ENCODE data around the gene RGS18. TPM values are rescaled to one million over a fixed set of nuclear protein-coding genes. Genes with fewer than 3 reads are reported as not detected.
"Not testable (repeated sequence)": the region's sequence is repeated elsewhere in the genome, so short reads cannot be mapped to it uniquely, and the experiment has no call there.

Gene RGS18, protein sequence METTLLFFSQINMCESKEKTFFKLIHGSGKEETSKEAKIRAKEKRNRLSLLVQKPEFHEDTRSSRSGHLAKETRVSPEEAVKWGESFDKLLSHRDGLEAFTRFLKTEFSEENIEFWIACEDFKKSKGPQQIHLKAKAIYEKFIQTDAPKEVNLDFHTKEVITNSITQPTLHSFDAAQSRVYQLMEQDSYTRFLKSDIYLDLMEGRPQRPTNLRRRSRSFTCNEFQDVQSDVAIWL
- not detected in 2 replicates for total RNA-seq (2012; rRNA removed)

DNA sequence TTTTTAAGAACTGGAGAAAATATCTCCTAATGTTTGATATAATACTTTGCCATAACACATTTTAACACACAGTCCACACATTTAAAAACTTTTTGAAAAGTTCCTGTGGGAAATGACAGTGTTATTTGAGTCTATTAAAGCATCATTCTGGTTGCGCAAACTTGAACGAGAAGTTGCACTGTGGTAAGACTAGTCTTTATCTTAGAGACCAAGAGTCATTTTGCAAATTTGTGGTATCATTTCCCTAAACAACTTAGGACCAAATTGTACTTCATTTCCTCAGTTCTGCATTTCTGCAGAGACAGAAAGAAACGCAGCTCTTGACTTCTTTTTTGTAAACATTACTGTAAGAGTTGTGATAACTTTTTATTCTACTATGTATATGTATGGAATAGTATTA, at the start of gene RGS18:
TSS of gene RGS18 (plus strand) at position 282 of the 400 bp plus-strand sequence. CDS start 176 bp downstream, outside the sequence.
- peaks cover 6% of the 10 kb centered on the region for H3K4me1 ChIP-seq (ENCODE audit: control insufficient read depth, insufficient read depth, low read length)
- no peak within 1 kb of the TSS for H3K4me3 ChIP-seq (ENCODE audit: low read length)

DNA sequence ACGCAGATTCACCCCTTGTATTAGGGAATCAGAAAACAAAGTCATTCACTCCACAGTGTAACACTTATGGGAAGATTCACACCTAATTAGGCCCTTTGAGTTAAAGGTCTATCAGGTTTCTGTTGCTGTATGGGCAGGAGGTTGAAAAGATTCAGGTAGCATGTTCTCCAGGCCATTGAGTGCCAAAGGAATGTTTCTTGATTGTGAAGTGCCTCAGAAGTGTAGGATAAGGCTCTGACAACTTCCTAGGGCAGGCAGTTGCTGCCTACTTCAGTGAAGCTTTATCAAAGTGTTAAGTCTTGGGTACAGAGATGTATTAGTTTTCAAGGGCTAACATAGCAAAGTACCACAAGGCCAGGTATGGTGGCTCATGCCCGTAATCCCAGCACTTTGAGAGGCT, 48.7 kb upstream of the RGS18 start:
- H3K4me1 ChIP-seq (ENCODE audit: control insufficient read depth, insufficient read depth, low read length): peaks cover 10% of the 10 kb centered on the region
- H3K4me2 ChIP-seq (ENCODE audit: low read length): no peak overlapping the region
- no peaks in the 10 kb centered on the region for H3K27me3 ChIP-seq (ENCODE audit: control insufficient read depth, insufficient read depth, low read length)
- no peaks in the 10 kb centered on the region for H3K9me3 ChIP-seq (replicated peaks; ENCODE audit: low read length)
- no peak overlapping the region for H3K9ac ChIP-seq (ENCODE audit: low read depth, low read length)
- no peak overlapping the region for H3K4me3 ChIP-seq (ENCODE audit: low read length)
- H3K36me3 ChIP-seq (ENCODE audit: insufficient read depth, low read length): no peaks in the 10 kb centered on the region

More for the DNA sequence above, at the start of gene RGS18:
- no peak within 1 kb of the TSS for H3K4me2 ChIP-seq (ENCODE audit: low read length)
- no peaks in the 10 kb centered on the region for H3K9me3 ChIP-seq (replicated peaks; ENCODE audit: low read length)
- no peaks in the 10 kb centered on the region for H3K36me3 ChIP-seq (ENCODE audit: insufficient read depth, low read length)
- H3K9ac ChIP-seq (ENCODE audit: low read depth, low read length): no peak within 1 kb of the TSS
- H3K27me3 ChIP-seq (ENCODE audit: control insufficient read depth, insufficient read depth, low read length): no peaks in the 10 kb centered on the region

DNA sequence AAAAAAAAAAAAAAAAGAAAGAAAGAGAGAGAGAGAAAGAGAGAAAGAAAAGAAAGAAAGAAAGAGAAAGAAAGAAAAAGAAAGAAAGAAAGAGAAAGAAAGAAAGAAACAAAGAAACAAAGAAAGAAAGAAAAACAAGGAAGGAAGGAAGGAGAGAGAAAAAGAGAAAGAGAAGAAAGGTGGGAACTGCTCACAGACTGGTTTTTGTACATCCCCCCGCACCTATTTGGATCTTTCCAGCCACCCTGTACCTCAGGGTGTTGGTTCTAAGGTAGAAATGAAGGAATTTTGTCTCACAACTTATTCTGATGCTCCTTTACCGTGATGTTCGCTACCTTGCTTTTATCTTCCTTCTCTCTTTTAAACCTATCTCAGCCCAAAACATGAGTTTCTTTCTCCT, 43.3 kb upstream of the RGS18 start:
- H3K4me1 ChIP-seq (ENCODE audit: control insufficient read depth, insufficient read depth, low read length): no peaks in the 10 kb centered on the region
- H3K27me3 ChIP-seq (ENCODE audit: control insufficient read depth, insufficient read depth, low read length): no peaks in the 10 kb centered on the region
- H3K4me3 ChIP-seq (ENCODE audit: low read length): no peak overlapping the region
- no peak overlapping the region for H3K9ac ChIP-seq (ENCODE audit: low read depth, low read length)
- no peak overlapping the region for H3K4me2 ChIP-seq (ENCODE audit: low read length)
- no peaks in the 10 kb centered on the region for H3K9me3 ChIP-seq (replicated peaks; ENCODE audit: low read length)
- H3K36me3 ChIP-seq (ENCODE audit: insufficient read depth, low read length): no peaks in the 10 kb centered on the region

DNA sequence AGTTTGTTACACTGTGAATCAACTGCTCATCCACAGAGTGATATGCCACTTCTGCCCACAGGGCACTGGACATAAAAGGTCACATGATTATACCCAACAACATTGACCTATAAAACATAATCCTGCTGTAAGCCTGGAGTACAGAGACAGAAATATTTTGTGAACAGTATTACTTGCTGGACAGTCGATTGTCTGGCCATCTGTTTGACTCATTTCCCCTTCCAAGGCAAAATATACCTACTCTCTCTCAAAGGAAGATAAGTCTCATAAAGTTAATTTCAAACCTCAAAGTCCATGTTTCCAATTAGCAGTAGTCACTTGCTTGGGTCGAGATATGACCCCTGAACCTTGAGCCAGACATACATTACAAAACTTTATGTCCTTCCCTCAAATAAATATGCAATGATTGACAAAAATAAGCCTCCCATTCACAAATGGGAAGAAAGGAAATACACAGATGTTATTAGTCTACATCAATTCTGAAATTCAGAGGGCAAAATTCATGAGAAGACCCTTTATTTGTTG, 39.3 kb upstream of the RGS18 start:
- H3K4me3 ChIP-seq (ENCODE audit: low read length): no peak overlapping the region

DNA sequence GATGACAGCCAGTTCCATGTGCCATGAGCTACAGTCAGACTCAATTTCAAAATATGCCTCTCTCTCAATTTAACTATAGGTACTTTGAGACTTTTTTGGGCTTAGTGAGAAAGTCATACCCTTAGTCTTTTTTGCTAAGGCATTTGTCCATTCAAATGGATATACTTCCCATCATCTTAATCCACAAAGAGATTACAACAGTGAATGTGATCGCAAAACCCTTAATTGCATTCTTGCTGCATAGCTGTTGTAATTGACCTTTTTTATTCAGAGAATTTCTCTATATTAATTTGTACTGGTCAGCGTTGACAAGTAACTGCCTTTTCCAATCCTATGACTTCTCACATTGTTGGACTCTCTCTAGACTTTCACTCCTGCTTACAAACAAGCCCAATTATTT, 38.6 kb upstream of the RGS18 start:
- no peak overlapping the region for H3K4me2 ChIP-seq (ENCODE audit: low read length)
- no peaks in the 10 kb centered on the region for H3K9me3 ChIP-seq (replicated peaks; ENCODE audit: low read length)
- H3K27me3 ChIP-seq (ENCODE audit: control insufficient read depth, insufficient read depth, low read length): no peaks in the 10 kb centered on the region
- H3K9ac ChIP-seq (ENCODE audit: low read depth, low read length): no peak overlapping the region
- H3K36me3 ChIP-seq (ENCODE audit: insufficient read depth, low read length): no peaks in the 10 kb centered on the region
- H3K4me3 ChIP-seq (ENCODE audit: low read length): no peak overlapping the region
- H3K4me1 ChIP-seq (ENCODE audit: control insufficient read depth, insufficient read depth, low read length): no peaks in the 10 kb centered on the region

More for the DNA sequence above, 39.3 kb upstream of the RGS18 start:
- H3K4me1 ChIP-seq (ENCODE audit: control insufficient read depth, insufficient read depth, low read length): no peaks in the 10 kb centered on the region
- H3K36me3 ChIP-seq (ENCODE audit: insufficient read depth, low read length): no peaks in the 10 kb centered on the region
- H3K9ac ChIP-seq (ENCODE audit: low read depth, low read length): no peak overlapping the region
- H3K9me3 ChIP-seq (replicated peaks; ENCODE audit: low read length): no peaks in the 10 kb centered on the region
- no peaks in the 10 kb centered on the region for H3K27me3 ChIP-seq (ENCODE audit: control insufficient read depth, insufficient read depth, low read length)
- no peak overlapping the region for H3K4me2 ChIP-seq (ENCODE audit: low read length)

DNA sequence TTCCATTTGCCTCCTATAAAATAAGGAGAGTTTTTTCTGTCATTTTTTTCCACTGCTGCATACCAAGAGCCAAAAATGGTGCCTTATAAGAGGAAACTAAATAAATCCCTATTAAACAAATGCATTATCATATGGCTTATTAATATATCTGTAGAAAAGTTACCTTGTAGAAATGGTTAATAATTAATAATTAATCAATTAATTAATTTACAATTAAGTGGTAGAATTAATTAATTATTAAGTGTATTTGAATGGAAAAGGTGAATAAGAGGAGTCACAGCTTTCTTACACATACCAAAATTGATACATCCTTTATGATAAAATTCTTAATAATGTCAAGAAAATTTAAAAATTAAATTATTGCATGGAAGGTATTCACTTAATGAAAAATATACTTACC, 35.6 kb upstream of the RGS18 start:
- Histone ChIP-seq H3K36me3 (ENCODE audit: insufficient read depth, low read length) (no peaks in the 10 kb centered on the region), H3K4me2 (ENCODE audit: low read length) (no peak overlapping the region), H3K4me3 (ENCODE audit: low read length) (no peak overlapping the region), H3K9ac (ENCODE audit: low read depth, low read length) (no peak overlapping the region), H3K27me3 (ENCODE audit: control insufficient read depth, insufficient read depth, low read length) (no peaks in the 10 kb centered on the region), H3K9me3 (replicated peaks; ENCODE audit: low read length) (no peaks in the 10 kb centered on the region), H3K4me1 (ENCODE audit: control insufficient read depth, insufficient read depth, low read length) (no peaks in the 10 kb centered on the region)

DNA sequence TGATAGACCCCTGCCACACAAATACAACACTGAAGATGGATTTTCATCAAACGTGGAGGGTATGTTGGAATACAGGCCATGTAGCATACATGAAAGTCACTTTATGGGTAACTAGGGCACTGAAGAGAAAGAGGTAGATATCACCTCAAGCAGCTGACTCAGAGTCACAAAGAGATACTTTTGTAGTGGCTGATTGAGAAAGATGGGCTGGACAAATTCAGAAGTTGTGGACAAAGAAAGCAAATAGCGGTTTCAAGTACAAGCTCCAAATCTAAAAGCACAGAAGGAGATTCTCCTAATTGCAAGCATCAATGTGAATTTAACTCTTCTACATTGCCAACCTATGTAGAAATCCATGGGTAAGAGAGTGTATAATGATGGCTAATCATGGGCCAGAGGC, 35.0 kb upstream of the RGS18 start:
- H3K4me2 ChIP-seq (ENCODE audit: low read length): no peak overlapping the region
- H3K27me3 ChIP-seq (ENCODE audit: control insufficient read depth, insufficient read depth, low read length): no peaks in the 10 kb centered on the region
- H3K9ac ChIP-seq (ENCODE audit: low read depth, low read length): no peak overlapping the region
- no peak overlapping the region for H3K4me3 ChIP-seq (ENCODE audit: low read length)
- H3K36me3 ChIP-seq (ENCODE audit: insufficient read depth, low read length): no peaks in the 10 kb centered on the region
- no peaks in the 10 kb centered on the region for H3K4me1 ChIP-seq (ENCODE audit: control insufficient read depth, insufficient read depth, low read length)
- no peaks in the 10 kb centered on the region for H3K9me3 ChIP-seq (replicated peaks; ENCODE audit: low read length)

DNA sequence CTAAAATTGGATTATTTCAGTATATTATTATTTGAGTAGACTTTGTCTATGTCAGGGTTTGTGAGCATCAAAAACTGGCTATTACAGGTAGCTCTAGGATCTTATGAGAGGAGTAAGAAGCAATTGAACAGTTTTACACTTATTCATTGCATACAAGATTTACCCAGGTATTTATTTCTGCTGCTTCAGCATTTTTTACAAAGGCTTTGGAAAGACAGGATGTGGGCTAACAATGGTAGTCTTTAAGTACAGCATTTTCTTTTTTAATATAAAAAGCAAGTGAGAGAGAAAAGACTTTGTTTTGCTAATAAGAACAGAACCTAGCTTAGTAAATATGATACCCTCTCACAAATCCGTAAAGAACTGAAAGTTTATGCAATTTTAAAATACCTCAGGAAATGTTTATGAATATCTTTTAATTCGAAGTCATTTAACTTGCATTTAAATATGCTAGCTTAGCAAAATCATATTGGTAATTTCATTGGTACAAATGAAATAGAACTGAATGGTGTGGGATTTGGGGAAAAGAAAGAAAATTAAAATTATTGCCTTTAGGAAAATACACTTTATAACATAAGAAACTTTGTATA, 32.1 kb upstream of the RGS18 start:
- H3K4me3 ChIP-seq (ENCODE audit: low read length): no peak overlapping the region
- no peak overlapping the region for H3K9ac ChIP-seq (ENCODE audit: low read depth, low read length)
- no peak overlapping the region for H3K4me2 ChIP-seq (ENCODE audit: low read length)
- H3K4me1 ChIP-seq (ENCODE audit: control insufficient read depth, insufficient read depth, low read length): no peaks in the 10 kb centered on the region
- no peaks in the 10 kb centered on the region for H3K9me3 ChIP-seq (replicated peaks; ENCODE audit: low read length)
- no peaks in the 10 kb centered on the region for H3K27me3 ChIP-seq (ENCODE audit: control insufficient read depth, insufficient read depth, low read length)
- no peaks in the 10 kb centered on the region for H3K36me3 ChIP-seq (ENCODE audit: insufficient read depth, low read length)

DNA sequence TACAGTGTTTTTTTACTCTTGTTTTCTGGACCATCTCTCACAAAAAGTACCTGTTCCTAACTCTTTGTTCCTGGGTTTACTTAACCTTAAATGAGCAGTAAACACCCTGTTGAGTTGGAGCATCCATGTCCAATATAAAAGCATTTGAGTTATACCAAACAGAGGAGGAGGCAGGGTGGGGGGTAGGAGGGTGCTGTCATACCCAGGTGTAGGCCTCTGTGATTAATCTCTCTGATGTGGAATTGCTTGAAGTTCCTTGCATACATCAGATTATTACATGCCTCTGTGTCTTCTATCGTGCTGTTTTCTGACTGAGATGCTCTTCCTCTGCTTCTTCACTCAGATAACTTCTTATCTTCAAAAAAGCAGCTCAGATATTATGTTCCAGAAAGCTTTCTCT, 28.1 kb upstream of the RGS18 start:
- peaks cover 10% of the 10 kb centered on the region for H3K4me1 ChIP-seq (ENCODE audit: control insufficient read depth, insufficient read depth, low read length)
- no peaks in the 10 kb centered on the region for H3K36me3 ChIP-seq (ENCODE audit: insufficient read depth, low read length)
- no peak overlapping the region for H3K4me3 ChIP-seq (ENCODE audit: low read length)
- H3K9ac ChIP-seq (ENCODE audit: low read depth, low read length): no peak overlapping the region
- peaks cover 7% of the 10 kb centered on the region for H3K9me3 ChIP-seq (replicated peaks; ENCODE audit: low read length)
- no peaks in the 10 kb centered on the region for H3K27me3 ChIP-seq (ENCODE audit: control insufficient read depth, insufficient read depth, low read length)
- no peak overlapping the region for H3K4me2 ChIP-seq (ENCODE audit: low read length)

DNA sequence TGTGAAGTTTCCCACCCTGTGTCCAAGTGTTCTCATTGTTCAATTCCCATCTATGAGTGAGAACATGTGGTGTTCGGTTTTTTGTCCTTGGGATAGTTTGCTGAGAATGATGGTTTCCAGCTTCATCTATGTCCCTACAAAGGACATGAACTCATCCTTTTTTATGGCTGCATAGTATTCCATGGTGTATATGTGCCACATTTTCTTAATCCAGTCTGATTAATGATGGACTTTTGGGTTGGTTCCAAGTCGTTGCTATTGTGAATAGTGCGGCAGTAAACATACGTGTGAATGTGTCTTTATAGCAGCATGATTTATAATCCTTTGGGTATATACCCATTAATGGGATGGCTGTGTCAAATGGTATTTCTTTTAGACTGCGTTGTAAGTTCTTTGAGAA, 27.4 kb upstream of the RGS18 start:
- not testable (repeated sequence) for H3K4me2 ChIP-seq (ENCODE audit: low read length); H3K9ac ChIP-seq (ENCODE audit: low read depth, low read length)

DNA sequence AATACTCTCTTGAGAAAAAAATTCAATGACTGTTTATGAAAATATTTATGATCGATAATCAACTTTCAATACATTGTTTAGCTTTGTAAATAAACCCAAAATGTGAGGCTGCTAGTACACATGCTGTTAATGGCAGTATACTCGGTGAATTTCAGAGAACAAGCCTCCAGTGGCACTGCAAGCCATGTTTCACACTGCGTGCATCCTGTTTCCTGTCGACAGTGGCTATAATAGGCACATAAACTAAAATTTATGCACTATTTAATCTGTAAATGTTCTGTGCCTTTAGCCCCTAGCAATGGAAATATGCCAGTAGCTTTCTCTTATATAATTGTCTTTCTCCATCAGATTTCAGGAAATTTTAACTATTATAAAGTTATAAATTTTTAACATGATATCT, 26.3 kb upstream of the RGS18 start:
- H3K9me3 ChIP-seq (replicated peaks; ENCODE audit: low read length): peaks cover 7% of the 10 kb centered on the region
- peaks cover 10% of the 10 kb centered on the region for H3K4me1 ChIP-seq (ENCODE audit: control insufficient read depth, insufficient read depth, low read length)
- H3K4me2 ChIP-seq (ENCODE audit: low read length): no peak overlapping the region
- no peaks in the 10 kb centered on the region for H3K36me3 ChIP-seq (ENCODE audit: insufficient read depth, low read length)
- no peak overlapping the region for H3K4me3 ChIP-seq (ENCODE audit: low read length)
- H3K9ac ChIP-seq (ENCODE audit: low read depth, low read length): no peak overlapping the region
- no peaks in the 10 kb centered on the region for H3K27me3 ChIP-seq (ENCODE audit: control insufficient read depth, insufficient read depth, low read length)

More for the DNA sequence above, 27.4 kb upstream of the RGS18 start:
- H3K4me1 ChIP-seq (ENCODE audit: control insufficient read depth, insufficient read depth, low read length): peaks cover 10% of the 10 kb centered on the region
- H3K36me3 ChIP-seq (ENCODE audit: insufficient read depth, low read length); H3K27me3 ChIP-seq (ENCODE audit: control insufficient read depth, insufficient read depth, low read length); H3K4me3 ChIP-seq (ENCODE audit: low read length); H3K9me3 ChIP-seq (replicated peaks; ENCODE audit: low read length): not testable (repeated sequence)

Measured in skeletal muscle satellite cell (primary cell).